Epithelial cell of proximal tubule (primary cell): ENCODE data around the gene NR3C2. TPM values are rescaled to one million over a fixed set of nuclear protein-coding genes. Genes with fewer than 3 reads are reported as not detected.
A peak's percentile ranks its signal among the peaks of the same experiment; 100 is the strongest.

Source experiments
- DNase-seq: peaks from one replicate; pipeline ENCODE4 v3.0.0-alpha.2; 2011; ENCODE audit warnings: low read depth
- H3K4me3 ChIP-seq: 2 replicates; pipeline ENCODE4 v1.5.1; 2011; ENCODE audit warnings: low read depth, mild to moderate bottlenecking, low read length
- CTCF ChIP-seq: conservative IDR thresholded peaks from 2 replicates; pipeline ENCODE4 v1.5.1; 2012; ENCODE audit warnings: low read depth, mild to moderate bottlenecking, low read length
- total RNA-seq: library from RNA; depleted of rRNA; stranded (reverse); fragments of >200 nt; gene quantifications from 2 replicates; pipeline ENCODE4 v1.2.3, GENCODE V29; 2015

NR3C2 gene
- total RNA-seq, 1 donor from 2014 or later: 0.98 TPM

- no peak overlapping the region for H3K4me3 ChIP-seq
- no peak for DNase-seq
- TF ChIP-seq CTCF: no peak
Measured at GRCh38 chr4:148053298-148054003, 388.8 kb downstream of the NR3C2 start.

- no peak overlapping the region for H3K4me3 ChIP-seq
- no peak for DNase-seq
- TF ChIP-seq CTCF: peak; percentile 27
Measured at GRCh38 chr4:148052448-148052847, 389.8 kb downstream of the NR3C2 start.

- no peak for DNase-seq
- no peak overlapping the region for H3K4me3 ChIP-seq
- TF ChIP-seq CTCF: no peak
Measured at GRCh38 chr4:148051403-148051802, 390.8 kb downstream of the NR3C2 start.

- DNase-seq: no peak
- H3K4me3 ChIP-seq: no peak overlapping the region
- TF ChIP-seq CTCF: no peak
Measured at GRCh38 chr4:148048598-148048997, 393.6 kb downstream of the NR3C2 start.

- peak; percentile 32 for TF ChIP-seq CTCF
- DNase-seq: no peak
- no peak overlapping the region for H3K4me3 ChIP-seq
Measured at GRCh38 chr4:148044912-148045352, 397.3 kb downstream of the NR3C2 start.

GRCh38 chr4:148044089-148044911 is 397.9 kb downstream of the NR3C2 start:
- DNase-seq: no peak
- no peak for TF ChIP-seq CTCF
- no peak overlapping the region for H3K4me3 ChIP-seq
